Stimulated activated CD4-positive, alpha-beta T cell treated with anti-CD3 and anti-CD28 coated beads, Interleukin-15, amount 100 ng/mL, for 48 hours (primary cell): Measurements from ENCODE around the gene GMPPB.

Source experiments
- DNase-seq, 2 donors: peaks; one replicate each; pipeline ENCODE4 v3.0.0-alpha.2; 2020; ENCODE audit warnings: low read depth in 2 of 2

The GMPPB gene

GRCh38 chr3:49670940-49671290, 52.8 kb downstream of the GMPPB start:
- DNase-seq: no peak
